NCI-H2171 (cell line): ENCODE results near the gene A1BG.
"Not testable (repeated sequence)": the region's sequence is repeated elsewhere in the genome, so short reads cannot be mapped to it uniquely, and the experiment has no call there.

Source experiments
- DNase-seq: peaks from one replicate; lab custom pipeline; 2025; lab: John Stamatoyannopoulos, UW

Gene A1BG

DNA sequence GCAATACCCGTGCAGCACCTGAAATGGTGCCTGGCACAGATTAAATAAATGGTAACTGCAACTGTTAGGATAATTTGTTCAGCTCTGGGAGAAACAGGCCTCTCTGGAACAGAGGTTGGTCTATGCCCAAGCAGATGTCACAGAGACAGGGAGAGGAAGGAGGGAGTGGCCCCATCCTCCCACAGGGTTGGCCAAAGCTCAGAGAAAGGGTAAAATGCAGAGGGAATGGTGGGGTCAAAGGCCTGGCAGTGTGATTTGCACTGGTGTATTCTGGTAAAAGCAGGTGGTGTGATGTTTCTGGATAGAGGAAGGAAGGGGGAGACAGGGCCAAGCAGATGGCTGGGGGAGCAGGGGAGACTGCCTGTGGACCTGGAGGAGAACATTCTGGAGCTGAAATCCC lies 17.1 kb downstream of the A1BG start:
- no peak for DNase-seq

- no peak for DNase-seq
Measured at GRCh38 chr19:58335630-58336029, 17.7 kb downstream of the A1BG start.

DNA sequence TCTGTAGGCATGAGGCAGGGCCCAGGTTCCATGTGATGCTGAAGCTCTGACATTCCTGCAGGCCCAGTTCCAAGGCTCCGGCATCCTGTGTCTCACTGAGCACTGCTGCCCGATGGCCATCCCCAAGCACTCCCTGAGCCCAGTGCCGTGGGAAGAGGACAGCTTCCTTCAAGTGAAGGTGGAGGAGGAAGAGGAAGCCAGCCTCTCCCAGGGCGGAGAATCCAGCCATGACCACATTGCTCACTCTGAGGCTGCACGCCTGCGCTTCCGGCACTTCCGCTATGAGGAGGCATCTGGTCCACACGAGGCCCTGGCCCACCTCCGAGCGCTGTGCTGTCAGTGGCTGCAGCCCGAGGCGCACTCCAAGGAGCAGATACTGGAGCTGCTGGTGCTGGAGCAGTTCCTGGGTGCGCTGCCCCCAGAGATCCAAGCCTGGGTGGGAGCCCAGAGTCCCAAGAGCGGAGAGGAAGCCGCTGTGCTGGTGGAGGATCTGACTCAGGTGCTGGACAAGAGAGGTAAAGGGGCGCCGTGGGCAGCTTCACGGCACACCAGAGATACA lies 18.5 kb downstream of the A1BG start:
- no peak for DNase-seq

DNA sequence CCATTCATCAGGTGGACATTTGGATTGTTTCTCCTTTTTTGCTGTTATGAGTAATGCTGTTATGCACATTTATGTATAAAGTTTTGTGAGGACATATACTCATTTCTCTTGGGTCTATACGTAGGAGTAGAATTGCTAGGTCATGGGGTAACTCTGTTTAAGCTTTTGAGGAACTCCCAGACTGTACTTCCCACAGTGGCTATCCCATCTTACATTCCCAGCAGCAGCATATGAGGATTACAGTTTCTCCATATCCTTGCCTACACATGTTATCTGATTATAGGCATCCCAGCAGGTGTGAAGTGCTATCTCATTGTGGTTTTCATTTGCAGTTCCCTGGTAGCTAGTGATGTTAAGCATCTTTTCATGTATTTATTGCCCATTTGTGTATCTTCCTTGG lies 20.6 kb downstream of the A1BG start:
- no peak for DNase-seq

DNA sequence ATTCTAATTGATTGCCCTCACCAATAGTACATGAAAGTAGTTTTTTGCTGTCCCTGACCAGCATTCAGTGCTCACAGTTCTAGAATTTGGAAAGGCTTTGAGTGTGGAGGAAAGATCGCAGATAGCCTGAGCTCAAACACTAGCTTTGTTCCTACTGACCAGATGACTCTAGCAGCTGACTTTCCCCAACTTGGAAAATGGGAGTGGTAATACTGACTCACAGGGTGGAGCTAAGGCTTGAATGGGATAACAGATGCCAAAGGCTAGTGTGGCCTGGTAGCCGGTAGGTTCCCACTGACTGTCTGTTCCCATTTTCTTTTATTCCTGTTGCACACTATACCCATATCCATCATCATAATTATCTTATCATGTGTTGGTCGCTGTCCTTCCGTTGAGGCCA lies 22.8 kb downstream of the A1BG start:
- no peak for DNase-seq

- no peak for DNase-seq
Measured at GRCh38 chr19:58328999-58329398, 24.3 kb downstream of the A1BG start.

GRCh38 chr19:58326914-58327726 lies 26.2 kb downstream of the A1BG start, which contains the start of gene ZSCAN22:
ZSCAN22 (plus strand) TSS chr19:58326994; CDS start chr19:58334803, 7,809 bp downstream.
- DNase-seq = peak; percentile 94

DNA sequence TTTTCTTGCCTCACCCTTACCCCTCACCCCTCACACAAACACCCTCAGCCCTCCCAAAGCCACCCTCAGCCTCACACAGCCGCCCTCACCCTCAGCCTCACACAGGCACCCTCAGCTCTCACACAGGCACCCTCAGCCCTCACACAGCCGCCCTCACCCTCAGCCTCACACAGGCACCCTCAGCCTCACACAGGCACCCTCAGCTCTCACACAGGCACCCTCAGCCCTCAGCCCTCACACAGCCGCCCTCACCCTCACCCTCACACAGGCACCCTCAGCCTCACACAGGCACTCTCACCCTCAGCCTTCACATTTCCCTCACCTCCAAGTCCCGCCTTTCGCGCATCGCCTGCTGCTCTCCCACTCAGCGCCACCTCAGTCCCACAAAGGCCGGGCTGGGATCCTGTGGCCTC lies 26.8 kb downstream of the A1BG start:
- DNase-seq = no peak

GRCh38 chr19:58325311-58326022 lies 27.8 kb downstream of the A1BG start:
- no peak for DNase-seq

DNA sequence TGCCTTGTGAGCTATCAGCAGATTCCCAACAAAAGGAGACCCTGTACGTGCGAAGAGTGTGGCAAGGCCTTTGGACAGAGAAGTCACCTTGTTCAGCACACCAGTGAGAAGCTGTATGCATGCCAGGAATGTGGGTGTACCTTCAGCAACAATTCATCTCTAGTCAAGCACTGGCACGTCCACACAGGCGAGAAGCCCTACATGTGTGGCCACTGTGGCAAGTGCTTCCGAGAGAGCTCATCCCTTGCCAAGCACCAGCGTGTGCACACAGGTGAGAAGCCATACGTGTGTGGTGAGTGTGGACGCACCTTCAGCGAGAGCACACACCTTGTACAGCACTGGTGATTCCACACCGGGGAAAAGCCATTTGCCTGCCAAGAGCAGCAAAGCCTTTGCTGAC lies 34.1 kb downstream of the A1BG start:
- DNase-seq = no peak

- no peak for DNase-seq
Measured at GRCh38 chr19:58318297-58318696, 35.0 kb downstream of the A1BG start.

- DNase-seq = no peak
Measured at GRCh38 chr19:58317476-58318072, 35.7 kb downstream of the A1BG start.

GRCh38 chr19:58315580-58315979 lies 37.7 kb downstream of the A1BG start:
- no peak for DNase-seq

DNA sequence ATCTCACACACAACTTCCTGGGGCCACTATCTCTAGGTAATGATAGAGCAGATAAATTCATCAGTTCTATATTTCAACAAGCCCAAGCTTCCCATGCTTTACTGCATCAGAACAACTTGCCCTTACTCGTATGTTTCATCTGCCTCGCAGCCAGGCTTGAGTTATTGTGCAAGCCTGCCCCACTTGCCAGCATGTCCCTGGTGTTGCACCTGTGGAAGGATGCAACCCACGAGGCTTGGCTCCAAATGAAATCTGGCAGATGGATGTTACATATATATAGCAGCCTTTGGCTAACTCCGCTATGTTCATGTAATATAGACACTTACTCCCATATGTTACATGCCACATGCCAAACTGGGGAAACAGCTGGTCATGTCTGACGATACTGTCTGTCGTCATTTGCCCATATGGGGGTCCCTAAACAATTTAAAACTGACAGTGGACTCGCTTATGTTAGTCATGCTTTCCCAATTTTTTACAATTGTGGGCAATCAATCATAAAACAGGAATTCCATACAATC lies 41.9 kb downstream of the A1BG start:
- no peak for DNase-seq

DNA sequence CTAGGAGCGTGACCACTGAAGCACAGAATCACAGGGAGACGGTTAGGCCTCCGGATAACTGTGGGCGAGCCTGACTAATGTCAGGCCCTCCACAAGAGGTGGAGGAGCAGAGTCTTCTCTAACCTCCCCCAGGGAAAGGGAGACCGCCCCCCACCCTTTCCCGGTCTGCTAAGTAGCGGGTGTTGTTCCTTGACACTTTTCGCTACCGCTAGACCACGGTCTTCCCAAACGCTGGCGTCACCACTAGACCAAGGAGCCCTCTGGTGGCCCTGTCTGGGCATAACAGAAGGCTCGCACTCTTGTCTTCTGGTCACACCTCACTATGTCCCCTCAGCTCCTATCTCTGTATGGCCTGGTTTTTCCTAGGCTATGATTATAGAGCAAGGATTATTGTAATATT lies 42.6 kb downstream of the A1BG start:
- DNase-seq = not testable (repeated sequence)

DNA sequence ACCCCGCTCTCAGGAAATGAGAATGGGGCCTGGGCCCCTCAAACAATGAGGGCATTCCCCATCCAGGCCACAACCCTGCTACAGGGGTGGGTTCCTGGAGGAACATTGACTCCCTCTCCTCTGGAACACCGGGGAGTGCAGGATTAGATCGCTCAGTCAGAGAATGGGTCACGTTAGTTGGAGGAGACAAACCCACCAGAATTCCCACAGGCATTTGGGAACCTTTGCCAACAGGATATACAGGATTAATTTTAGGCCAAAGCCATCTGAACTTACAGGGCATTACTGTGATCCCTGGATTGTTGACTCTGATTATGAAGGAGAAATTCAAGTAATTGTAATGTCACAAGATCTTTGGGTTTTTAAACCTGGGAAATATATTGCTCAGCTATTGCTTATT lies 45.6 kb downstream of the A1BG start:
- no peak for DNase-seq

- DNase-seq = no peak
Measured at GRCh38 chr19:58305932-58306323, 47.4 kb downstream of the A1BG start.

DNA sequence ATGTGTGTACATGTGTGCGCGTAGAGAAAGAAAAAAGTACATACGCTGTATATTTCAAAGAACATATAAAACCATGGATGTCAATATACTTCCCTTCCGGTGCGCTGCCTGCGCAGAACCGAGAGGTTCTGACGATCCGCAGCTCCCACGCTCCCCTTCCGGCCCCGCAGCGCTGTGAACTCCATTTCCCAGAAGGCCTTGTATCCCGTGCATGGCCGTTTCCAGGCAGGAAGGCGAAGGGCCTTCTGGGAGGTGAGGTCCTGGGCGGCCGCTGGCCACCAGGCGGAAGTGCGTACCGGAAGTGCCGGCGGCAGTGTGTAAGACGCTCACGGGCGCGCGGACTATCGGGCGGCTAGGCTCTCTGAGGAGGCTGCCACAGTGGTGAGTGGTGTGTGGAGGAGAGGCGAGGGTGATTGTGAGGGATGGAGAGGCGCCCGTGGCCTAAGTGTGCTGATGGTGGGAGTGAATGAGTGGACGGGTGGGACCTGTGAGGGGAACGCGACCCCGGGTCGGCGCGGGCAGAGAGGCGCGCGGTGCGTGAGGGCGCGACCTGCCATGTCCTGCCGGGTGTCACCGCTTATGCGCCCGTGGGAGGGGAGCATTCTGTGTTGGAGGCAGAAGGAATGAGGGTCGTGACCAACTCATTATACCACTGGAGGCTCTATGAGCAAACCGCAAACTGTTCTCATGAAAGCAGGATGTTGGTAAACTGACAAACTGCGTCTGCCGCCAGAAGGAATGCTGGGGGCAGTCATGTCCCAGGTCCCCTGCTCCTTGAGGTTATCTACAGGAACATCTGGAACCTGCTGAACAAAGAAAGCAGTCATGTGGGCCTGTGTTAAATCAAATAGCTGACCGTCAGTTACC lies 48.0 kb downstream of the A1BG start, which contains the start of gene ERVK3-1:
Gene ERVK3-1 (plus strand): TSS at position 313 of the 867 bp plus-strand sequence. CDS start 6,792 bp downstream, outside the sequence.
- DNase-seq = peak; percentile 95

GRCh38 chr19:58304748-58305064 lies 48.6 kb downstream of the A1BG start:
- DNase-seq = no peak

DNA sequence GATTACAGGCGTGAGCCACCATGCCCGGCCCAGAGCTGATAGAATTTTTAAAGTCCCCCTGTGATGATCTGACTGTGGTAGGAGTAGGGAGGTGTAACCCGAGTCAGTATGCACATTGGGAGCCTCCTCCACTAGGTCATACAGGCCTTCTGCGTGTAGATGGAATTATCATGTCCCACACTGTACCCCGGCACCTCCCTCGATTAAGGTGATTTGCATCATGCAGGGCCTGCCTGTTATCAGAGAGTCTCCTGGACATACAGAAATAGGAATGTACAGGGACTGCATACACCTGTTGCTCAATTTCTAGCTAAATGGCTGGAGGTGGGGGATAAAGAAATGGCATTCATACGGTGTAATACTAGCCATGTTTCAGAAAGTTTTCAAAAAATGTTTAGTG lies 49.0 kb downstream of the A1BG start:
- no peak for DNase-seq

DNA sequence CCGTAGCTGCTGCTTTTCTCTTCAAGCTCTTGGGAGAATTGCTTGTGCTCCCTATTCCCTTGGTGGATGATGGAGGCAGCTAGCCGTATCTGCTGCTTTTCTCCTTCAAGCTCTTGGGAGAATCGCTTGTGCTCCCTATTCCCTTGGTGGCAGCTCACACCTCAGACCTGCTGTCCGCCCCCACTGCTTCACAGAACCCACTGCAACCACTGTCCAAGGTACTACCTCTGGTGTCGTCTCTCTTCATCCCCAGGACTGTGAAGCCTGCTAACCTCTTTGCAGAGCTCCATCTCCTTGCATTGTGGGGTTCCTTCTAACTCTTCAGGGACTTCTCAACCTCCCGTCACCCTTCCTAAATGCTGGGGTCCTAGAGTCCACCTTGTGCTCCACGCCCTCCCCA lies 52.7 kb downstream of the A1BG start:
- no peak for DNase-seq

DNA sequence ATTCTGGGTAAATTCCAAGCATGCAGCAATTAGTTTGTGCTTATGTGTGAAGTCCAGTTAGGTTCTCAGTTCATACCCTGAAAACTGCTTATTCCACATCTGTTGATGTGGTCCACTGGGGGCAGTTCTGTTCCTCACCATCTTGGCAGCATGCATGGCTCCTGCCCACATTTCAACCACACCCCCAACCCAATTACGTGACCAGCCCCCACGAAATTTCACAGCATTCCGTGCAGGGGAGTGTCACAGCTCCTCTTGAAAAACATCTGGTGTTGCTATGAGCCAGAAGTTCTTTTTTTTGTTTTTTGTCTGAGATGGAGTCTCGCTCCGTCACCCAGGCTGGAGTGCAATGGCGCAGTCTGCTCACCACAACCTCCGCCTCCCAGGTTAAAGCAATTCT lies 57.2 kb downstream of the A1BG start:
- no peak for DNase-seq
